Psoas muscle (tissue), 8 donors: ENCODE measurements around the gene AANAT. TPM values are rescaled to one million over a fixed set of nuclear protein-coding genes. Genes with fewer than 3 reads are reported as not detected.

ENCODE experiments used
- ATAC-seq, 4 donors: fragments of 200-7000 bp; cut with Tn5 transposase; one replicate each; pipeline ENCODE4 v1.9.1; 2020; ENCODE audit warnings: moderate library complexity in 3 of 4, mild to moderate bottlenecking in 2 of 4
- DNase-seq, 2 donors: peaks; one replicate each; pipeline ENCODE4 v3.0.0-alpha.2; 2020
- H3K27ac ChIP-seq: fragments of 200-600 bp; one replicate; pipeline ENCODE4 v1.8.0; 2022
- H3K27me3 ChIP-seq, 3 donors: fragments of 200-600 bp in 1 of 3; one replicate each; pipeline versions ENCODE4 v1.6.1 to v1.8.0; 2013 to 2022; ENCODE audit warnings: low read length in 2 of 3, mild to moderate bottlenecking in 2 of 3, moderate library complexity in 1 of 3; ENCODE audit not compliant: insufficient read depth in 3 of 3
- H3K36me3 ChIP-seq, 2 donors: fragments of 200-600 bp in 1 of 2; one replicate each; pipeline versions ENCODE4 v1.6.1 to v1.8.0; 2013 to 2022; ENCODE audit warnings: low read depth in 1 of 2, mild to moderate bottlenecking in 1 of 2, moderate library complexity in 1 of 2; ENCODE audit not compliant: insufficient read depth in 1 of 2
- H3K4me1 ChIP-seq: fragments of 200-600 bp; one replicate; pipeline ENCODE4 v1.8.0; 2022
- H3K4me3 ChIP-seq: fragments of 200-600 bp; one replicate; pipeline ENCODE4 v1.8.0; 2022; ENCODE audit warnings: mild to moderate bottlenecking
- H3K9me3 ChIP-seq: fragments of 200-600 bp; one replicate; pipeline ENCODE4 v1.8.0; 2022
- WGBS, 3 donors: extraction: QIAGEN DNeasy Blood & Tissue Kit; methylation state at CpG; one replicate each; pipeline versions ENCODE4 v1.1.6 to v1.1.7; 2013; 5-methylcytosine and 5-hydroxymethylcytosine counted together
- intact Hi-C, 2 donors: fragments of 100-400 bp; cut with DNase I; formaldehyde crosslinking; loops; one replicate each; pipeline versions ENCODE4 v1.11.0 to v1.14.2; 2022
- polyA plus RNA-seq, 3 donors: library from polyadenylated mRNA; stranded (reverse); fragments of 200-250 nt; gene quantifications; one replicate each; pipeline ENCODE4 v1.2.3, GENCODE V29; 2013
- total RNA-seq, 4 donors: library from RNA; stranded (reverse); fragmentation: NEBNext Ultra II Directional in 2 of 4; extraction: Animal tissue kit (Norgen Biotek cat#: 25700) in 2 of 4; gene quantifications; one replicate each; pipeline versions ENCODE4 v1.2.1 to v1.2.4, GENCODE V29; 2021 to 2023
- TF ChIP-seq, protein P1 (sequence below): fragments of 200-600 bp; IDR thresholded peaks from one replicate; pipeline ENCODE4 v1.8.0; 2022; ENCODE audit warnings: antibody characterized with exemption
- donor health status: healthy with polysubstance abuse.
- donor health status: DM: no; HTN: no; CAD: no; lungs with moderate emphysema.
- donor health status: Bipolar disorder and iron deficiency.
- donor health status: healthy.
- donor health status: DM: yes; HTN: yes; CAD: no.
- donor health status: DM: no; HTN: no; CAD: no.
- donor health status: DM: no; HTN: no; CAD: no.
- donor health status: DM: yes; HTN: yes; CAD: no.

Gene AANAT
- total and polyA plus RNA-seq, 7 donors: 0.09 to 0.13 TPM; not detected in 5

- Histone ChIP-seq H3K27ac (no peak overlapping the region), H3K9me3 (no peaks in the 10 kb centered on the region), H3K4me1 (peaks cover 58% of the 10 kb centered on the region), H3K36me3 (no peaks in the 10 kb centered on the region), H3K27me3 (no peaks in the 10 kb centered on the region), H3K4me3 (no peak overlapping the region)
- DNase-seq (no peak), ATAC-seq (no peak)
- intact Hi-C loops: loop anchor here in 1 of 2 donors (5.0 kb wide), 1 partner anchor 42 kb away; no protein-coding TSS in a partner anchor
- TF ChIP-seq, protein P1, sequence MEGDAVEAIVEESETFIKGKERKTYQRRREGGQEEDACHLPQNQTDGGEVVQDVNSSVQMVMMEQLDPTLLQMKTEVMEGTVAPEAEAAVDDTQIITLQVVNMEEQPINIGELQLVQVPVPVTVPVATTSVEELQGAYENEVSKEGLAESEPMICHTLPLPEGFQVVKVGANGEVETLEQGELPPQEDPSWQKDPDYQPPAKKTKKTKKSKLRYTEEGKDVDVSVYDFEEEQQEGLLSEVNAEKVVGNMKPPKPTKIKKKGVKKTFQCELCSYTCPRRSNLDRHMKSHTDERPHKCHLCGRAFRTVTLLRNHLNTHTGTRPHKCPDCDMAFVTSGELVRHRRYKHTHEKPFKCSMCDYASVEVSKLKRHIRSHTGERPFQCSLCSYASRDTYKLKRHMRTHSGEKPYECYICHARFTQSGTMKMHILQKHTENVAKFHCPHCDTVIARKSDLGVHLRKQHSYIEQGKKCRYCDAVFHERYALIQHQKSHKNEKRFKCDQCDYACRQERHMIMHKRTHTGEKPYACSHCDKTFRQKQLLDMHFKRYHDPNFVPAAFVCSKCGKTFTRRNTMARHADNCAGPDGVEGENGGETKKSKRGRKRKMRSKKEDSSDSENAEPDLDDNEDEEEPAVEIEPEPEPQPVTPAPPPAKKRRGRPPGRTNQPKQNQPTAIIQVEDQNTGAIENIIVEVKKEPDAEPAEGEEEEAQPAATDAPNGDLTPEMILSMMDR: no peak
- WGBS, 3 donors: 92 to 95% (median 94%) methylated on average over 6 of the region's 6 CpGs
Observed at GRCh38 chr17:76449126-76449525, 18.3 kb upstream of the AANAT start.

DNA sequence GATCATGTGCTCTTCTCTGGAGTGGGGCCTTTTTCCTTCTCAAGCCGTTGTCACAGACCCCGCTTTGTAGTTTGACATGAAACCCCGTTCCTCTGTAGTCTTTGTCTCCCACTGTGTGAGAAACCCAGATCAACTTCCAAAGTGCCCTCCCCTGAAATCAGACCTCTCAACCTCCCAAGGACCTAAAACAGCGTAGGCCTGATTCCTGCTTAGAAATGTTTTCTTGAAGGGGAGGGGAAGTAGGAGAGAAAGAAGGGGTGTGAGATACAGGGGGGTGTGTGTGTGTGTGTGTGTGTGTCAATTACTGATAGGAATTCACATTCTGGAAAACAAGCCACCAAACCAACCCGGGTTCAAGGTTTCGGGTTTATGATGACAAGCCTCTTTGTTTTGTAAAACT is 15.9 kb upstream of the AANAT start:
- intact Hi-C loops: loop anchor here in 1 of 2 donors (5.0 kb wide), 1 partner anchor 34 kb away; no protein-coding TSS in a partner anchor
- TF ChIP-seq, protein P1: no peak
- 61 to 70% (median 64%) methylated on average over 6 of the region's 6 CpGs for WGBS, 3 donors
- H3K27ac ChIP-seq: no peak overlapping the region
- peaks cover 44% of the 10 kb centered on the region for H3K4me1 ChIP-seq
- H3K9me3 ChIP-seq: no peaks in the 10 kb centered on the region
- ATAC-seq: no peak
- no peaks in the 10 kb centered on the region for H3K27me3 ChIP-seq
- no peaks in the 10 kb centered on the region for H3K36me3 ChIP-seq
- peak overlapping the region; percentile 90 for H3K4me3 ChIP-seq
- no peak for DNase-seq

GRCh38 chr17:76452127-76452659 is 15.2 kb upstream of the AANAT start:
- H3K36me3 ChIP-seq: no peaks in the 10 kb centered on the region
- intact Hi-C loops: loop anchor here in 1 of 2 donors (5.0 kb wide), 1 partner anchor 35 kb away; no protein-coding TSS in a partner anchor
- peak overlapping the region; percentile 89 for H3K27ac ChIP-seq
- DNase-seq (no peak), ATAC-seq (peak; percentile 52 to 57 (median 53))
- H3K4me3 ChIP-seq: peak overlapping the region; percentile 90
- H3K9me3 ChIP-seq: no peaks in the 10 kb centered on the region
- peaks cover 38% of the 10 kb centered on the region for H3K4me1 ChIP-seq
- WGBS, 3 donors: 1% methylated on average over 22 to 29 of the region's 29 CpGs
- TF ChIP-seq, protein P1: no peak
- H3K27me3 ChIP-seq: no peaks in the 10 kb centered on the region

GRCh38 chr17:76452660-76453430 is 14.6 kb upstream of the AANAT start, which contains the start of gene UBE2O:
Gene UBE2O (minus strand): TSS chr17:76453152. CDS start chr17:76453141, 11 bp downstream.
- peak within 1 kb of the TSS; percentile 89 for H3K27ac ChIP-seq
- DNase-seq (peak; percentile 90 to 94), ATAC-seq (peak; percentile 94 to 96 (median 96))
- H3K27me3 ChIP-seq: no peaks in the 10 kb centered on the region
- no peaks in the 10 kb centered on the region for H3K36me3 ChIP-seq
- intact Hi-C loops: loop anchor here in 1 of 2 donors (5.0 kb wide), 1 partner anchor 36 kb away; no protein-coding TSS in a partner anchor
- peak within 1 kb of the TSS; percentile 90 for H3K4me3 ChIP-seq
- H3K4me1 ChIP-seq: peaks cover 31% of the 10 kb centered on the region
- H3K9me3 ChIP-seq: no peaks in the 10 kb centered on the region
- TF ChIP-seq, protein P1: peak; percentile 33
- WGBS, 3 donors: 1% methylated on average over 68 to 101 of the region's 101 CpGs
